Measurements from ENCODE around the gene CCDC107. TPM values are rescaled to one million over a fixed set of nuclear protein-coding genes. Genes with fewer than 3 reads are reported as not detected.

CCDC107 gene
- total RNA-seq, 2 donors from 2014 or later: 10.2 to 24.4 TPM

DNA sequence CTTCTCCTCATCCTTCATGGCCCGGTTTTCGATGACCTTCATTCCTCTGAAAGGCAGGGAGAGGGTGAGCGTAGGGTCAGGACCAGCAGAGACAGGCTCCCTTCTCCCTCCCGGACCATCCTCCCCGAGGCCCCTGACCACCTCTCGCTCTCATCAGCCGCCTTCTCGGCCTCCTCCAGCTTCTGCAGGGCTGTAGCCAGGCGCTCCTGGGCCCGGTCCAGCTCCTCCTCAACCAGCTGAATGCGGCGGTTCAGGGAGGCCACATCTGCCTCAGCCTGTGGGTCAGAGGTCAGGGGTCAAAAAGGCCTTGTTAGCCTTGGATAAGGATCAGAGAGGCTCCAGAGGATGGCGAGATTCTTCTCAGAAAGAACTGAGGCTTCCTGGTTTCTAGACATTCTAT, 27.4 kb downstream of the CCDC107 start:
- Mint-ChIP-seq H3K27ac (peak overlapping the region in 1 of 2 donors; percentile 36), H3K36me3 (no peaks in the 10 kb centered on the region), H3K9me3 (no peaks in the 10 kb centered on the region)
- DNase-seq (ENCODE audit: low spot score in 2 of 2) (no peak), ATAC-seq (no peak)

GRCh38 chr9:35686222-35687203, 28.4 kb downstream of the CCDC107 start:
- ATAC-seq: no peak
- no peak for DNase-seq (ENCODE audit: low spot score in 2 of 2)
- Mint-ChIP-seq H3K36me3 (no peaks in the 10 kb centered on the region), H3K27ac (no peak overlapping the region), H3K9me3 (no peaks in the 10 kb centered on the region)

GRCh38 chr9:35687306-35687705, 29.2 kb downstream of the CCDC107 start:
- no peaks in the 10 kb centered on the region for H3K9me3 Mint-ChIP-seq
- H3K36me3 Mint-ChIP-seq: no peaks in the 10 kb centered on the region
- ATAC-seq (no peak), DNase-seq (ENCODE audit: low spot score in 2 of 2) (no peak)
- H3K27ac Mint-ChIP-seq: no peak overlapping the region

DNA sequence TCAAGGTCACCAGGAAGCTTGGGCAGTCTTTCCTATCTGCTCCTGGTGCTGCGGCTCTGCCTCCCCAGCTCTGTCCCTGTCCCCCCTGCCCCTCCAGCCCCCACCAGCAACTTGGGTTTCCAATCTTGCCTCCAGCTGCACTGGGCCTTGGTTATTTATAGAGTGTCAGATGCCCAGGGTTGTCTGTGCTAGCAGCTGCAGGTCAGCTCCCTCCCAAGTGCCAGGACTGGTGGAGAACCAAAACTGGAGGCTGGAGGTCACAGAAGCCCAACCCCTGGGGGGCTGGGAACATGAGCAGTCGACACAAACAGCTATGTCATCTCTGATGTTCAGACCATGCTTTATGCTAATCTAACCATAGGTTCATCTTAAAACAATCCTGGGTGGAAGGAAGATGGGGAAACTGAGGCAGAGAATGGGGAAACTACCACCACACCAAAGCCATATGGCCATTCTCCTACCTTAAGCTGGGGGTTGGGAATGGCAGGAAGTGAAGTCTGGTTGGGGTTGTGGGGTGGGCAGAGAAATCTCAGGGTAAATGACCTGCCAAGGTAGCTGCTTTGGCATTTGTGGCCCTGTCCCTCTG, 30.0 kb downstream of the CCDC107 start:
- DNase-seq (ENCODE audit: low spot score in 2 of 2): no peak
- H3K9me3 Mint-ChIP-seq: no peaks in the 10 kb centered on the region
- ATAC-seq: no peak
- peak overlapping the region in 1 of 2 donors; percentile 49 for H3K27ac Mint-ChIP-seq
- H3K36me3 Mint-ChIP-seq: no peaks in the 10 kb centered on the region

DNA sequence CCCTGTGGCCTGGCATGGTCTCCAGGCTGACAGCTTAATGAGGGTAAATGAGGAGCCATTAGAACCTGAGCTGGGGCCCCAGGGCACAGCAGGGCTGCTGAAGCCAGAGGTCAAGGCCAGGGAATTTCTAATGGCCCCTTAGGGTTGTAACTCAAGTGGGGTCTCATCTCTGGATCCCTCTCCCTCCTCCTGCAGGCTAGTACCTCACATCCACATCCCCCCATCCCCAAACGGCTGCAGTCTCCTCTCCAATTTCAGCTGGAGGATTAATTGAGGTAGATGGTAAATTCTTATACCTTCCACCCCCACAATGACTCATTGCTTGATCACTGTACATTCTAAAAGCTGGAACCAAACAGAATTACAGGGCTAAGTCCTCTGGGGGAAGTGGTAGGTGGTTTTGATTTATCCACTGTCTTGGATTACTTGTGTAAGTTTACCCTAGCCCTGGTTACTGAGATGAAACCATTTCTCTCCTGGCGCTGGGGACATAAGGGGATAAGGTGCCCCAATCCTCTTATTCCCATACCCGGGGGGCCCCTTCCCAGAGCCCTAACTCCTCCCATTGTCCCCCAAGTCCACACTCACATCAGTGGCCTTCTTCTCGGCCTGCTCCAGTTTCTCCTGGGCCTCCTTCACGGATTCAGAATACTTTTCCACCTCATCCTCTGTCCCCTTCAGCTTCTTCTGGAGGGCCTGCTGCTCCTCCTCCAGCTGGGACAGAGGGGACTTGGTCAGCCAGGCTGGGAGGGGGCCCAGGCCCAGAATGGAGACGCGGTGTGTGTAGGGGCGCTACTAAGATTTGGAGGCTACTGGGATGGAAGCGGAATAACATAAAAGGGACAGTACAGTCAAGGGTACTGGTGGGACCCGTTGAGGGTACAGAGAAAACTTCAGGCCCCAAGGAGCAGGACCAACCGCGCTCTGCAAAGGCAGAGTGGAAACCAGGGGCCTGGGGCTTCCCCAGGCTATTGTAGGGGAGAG, 30.8 kb downstream of the CCDC107 start:
- DNase-seq (ENCODE audit: low spot score in 2 of 2): peak in 1 of 2 donors; percentile 21
- no peaks in the 10 kb centered on the region for H3K36me3 Mint-ChIP-seq
- peak overlapping the region; percentile 49 to 82 for H3K27ac Mint-ChIP-seq
- peak; percentile 75 to 83 for ATAC-seq
- H3K9me3 Mint-ChIP-seq: no peaks in the 10 kb centered on the region

DNA sequence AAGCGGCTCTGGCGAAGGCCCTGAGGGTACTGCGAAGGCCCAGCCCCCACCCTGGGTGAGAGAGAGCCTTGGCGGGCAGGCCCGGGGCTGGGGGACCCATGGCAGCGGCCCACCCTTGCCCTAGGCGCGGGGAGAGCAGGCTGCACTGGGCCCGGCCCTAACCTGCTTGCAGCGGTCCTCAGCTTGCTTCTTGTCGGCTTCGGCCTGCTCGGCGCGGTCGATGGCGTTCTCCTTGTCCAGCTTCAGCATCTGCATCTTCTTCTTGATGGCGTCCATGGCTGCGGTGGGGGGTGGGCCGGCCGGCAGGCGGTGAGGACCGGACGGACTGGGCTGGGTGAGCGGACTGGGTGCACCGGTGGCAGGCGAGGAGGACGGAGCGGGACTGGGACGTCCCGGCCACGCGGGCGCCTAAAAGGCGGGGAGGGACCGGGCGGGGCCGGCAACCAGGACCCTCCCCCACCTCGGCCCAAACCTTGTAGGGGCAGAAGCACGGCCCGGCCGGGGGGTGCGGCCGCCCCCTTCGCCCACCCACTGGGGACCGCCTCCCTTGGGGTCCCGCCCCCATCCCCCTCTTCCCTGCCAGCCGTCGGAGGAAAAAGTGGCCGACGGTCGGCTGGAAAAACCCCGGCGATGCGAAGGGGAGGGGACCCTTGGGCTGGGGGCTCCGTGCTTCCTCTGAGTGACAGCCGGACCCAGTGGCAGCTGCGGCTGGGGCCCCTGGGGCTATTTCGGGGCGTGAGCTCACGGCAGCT, 31.6 kb downstream of the CCDC107 start, which contains the start of gene TPM2:
Gene TPM2, minus strand, starts transcription at position 384 of the 752 bp plus-strand sequence. Its CDS starts 108 bp downstream, at position 276.
- ATAC-seq (peak in 1 of 2 donors; percentile 5), DNase-seq (ENCODE audit: low spot score in 2 of 2) (no peak)
- Mint-ChIP-seq H3K27ac (peak within 1 kb of the TSS; percentile 49 to 85), H3K36me3 (no peaks in the 10 kb centered on the region), H3K9me3 (no peaks in the 10 kb centered on the region)

- no peak overlapping the region for H3K27ac Mint-ChIP-seq
- ATAC-seq: no peak
- DNase-seq (ENCODE audit: low spot score in 2 of 2): no peak
- H3K36me3 Mint-ChIP-seq: no peaks in the 10 kb centered on the region
- no peaks in the 10 kb centered on the region for H3K9me3 Mint-ChIP-seq
These were observed 32.2 kb downstream of the CCDC107 start for GRCh38 chr9:35690294-35690613.

DNA sequence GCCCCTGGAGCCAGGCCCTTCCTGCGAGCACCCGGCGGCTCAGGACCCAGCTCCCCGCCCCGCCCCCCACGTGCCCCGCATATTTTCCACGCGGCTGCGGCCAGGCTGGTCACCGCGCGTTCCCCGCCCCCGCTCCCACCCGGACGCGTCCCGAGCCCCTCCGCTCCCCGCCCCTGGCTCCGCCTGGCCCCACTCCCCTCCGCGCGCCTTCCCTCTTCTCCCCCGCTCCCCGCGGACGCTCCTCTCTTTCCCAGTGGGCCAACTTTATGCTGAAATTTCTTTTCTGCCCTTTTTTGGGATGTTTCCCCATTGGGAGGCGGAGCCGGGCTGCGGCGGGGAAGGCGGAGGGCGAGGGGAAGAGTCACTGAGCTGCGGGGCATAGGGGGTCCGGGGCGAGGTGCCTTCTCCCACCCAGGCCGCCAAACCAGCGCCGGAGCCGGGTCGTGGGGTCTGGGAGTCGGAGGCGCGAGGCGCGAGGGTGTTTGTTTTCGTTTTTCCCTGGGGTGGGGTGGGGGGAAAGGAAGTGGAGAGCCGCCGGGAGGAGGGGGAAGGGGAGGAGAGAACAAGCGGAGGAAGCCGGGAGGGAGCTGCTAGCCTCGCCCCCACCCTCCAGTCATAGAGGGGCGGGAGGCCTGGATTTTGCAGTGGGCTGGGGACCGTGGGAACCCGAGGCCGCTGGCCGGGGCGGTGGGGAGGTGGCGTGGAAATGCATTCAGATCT, 32.7 kb downstream of the CCDC107 start:
- peak in 1 of 2 donors; percentile 16 for DNase-seq (ENCODE audit: low spot score in 2 of 2)
- ATAC-seq: peak; percentile 21 to 54
- no peaks in the 10 kb centered on the region for H3K9me3 Mint-ChIP-seq
- peak overlapping the region; percentile 0 to 85 for H3K27ac Mint-ChIP-seq
- no peaks in the 10 kb centered on the region for H3K36me3 Mint-ChIP-seq

GRCh38 chr9:35691334-35691650, 33.2 kb downstream of the CCDC107 start:
- DNase-seq (ENCODE audit: low spot score in 2 of 2) (peak in 1 of 2 donors; percentile 10), ATAC-seq (peak in 1 of 2 donors; percentile 11)
- Mint-ChIP-seq H3K27ac (peak overlapping the region in 1 of 2 donors; percentile 0), H3K9me3 (no peaks in the 10 kb centered on the region), H3K36me3 (no peaks in the 10 kb centered on the region)

- no peaks in the 10 kb centered on the region for H3K36me3 Mint-ChIP-seq
- ATAC-seq: no peak
- peak overlapping the region; percentile 0 to 41 for H3K27ac Mint-ChIP-seq
- no peaks in the 10 kb centered on the region for H3K9me3 Mint-ChIP-seq
- no peak for DNase-seq (ENCODE audit: low spot score in 2 of 2)
These were observed 33.7 kb downstream of the CCDC107 start for GRCh38 chr9:35691757-35692301.

- no peak for ATAC-seq
- Mint-ChIP-seq H3K36me3 (peaks cover 0 to 5% of the 10 kb centered on the region in 2 donors), H3K27ac (no peak overlapping the region)
These were observed 37.9 kb downstream of the CCDC107 start for GRCh38 chr9:35695943-35696401.

DNA sequence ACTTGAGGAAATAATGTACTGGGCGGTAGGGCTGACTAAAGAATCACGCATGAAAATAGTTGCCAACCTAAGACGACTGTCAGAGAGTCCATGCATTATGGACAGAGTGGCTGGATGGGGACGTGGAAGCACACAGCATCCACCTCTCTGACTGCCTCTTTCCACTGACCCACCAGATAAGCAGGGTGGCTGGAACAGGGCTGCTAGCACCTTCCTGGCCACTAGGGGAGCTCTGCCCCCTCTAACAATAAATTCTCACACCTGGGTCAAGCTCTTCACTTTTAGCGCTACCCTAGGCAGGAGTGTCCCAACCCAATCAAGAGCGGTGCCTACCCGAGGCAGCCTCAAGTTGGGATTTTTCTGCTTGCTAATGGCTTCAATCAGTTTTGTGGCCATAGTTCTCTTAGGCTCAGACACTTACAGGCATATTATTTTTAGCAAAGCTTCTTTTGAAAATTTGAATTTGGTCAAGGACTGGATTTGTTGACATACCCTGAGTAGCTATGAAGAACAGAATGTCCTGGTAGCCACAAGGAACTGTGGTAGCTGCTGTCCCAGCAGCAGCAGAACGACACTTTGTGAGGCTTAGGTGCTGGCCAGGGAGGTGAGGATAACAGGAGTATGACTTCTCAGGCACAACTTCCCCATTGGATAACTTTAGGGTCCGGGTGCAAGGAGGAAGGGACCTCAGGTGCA, 38.6 kb downstream of the CCDC107 start:
- DNase-seq (ENCODE audit: low spot score in 2 of 2) (peak in 1 of 2 donors; percentile 64), ATAC-seq (peak; percentile 77 to 88)
- no peak overlapping the region for H3K27ac Mint-ChIP-seq
- no peaks in the 10 kb centered on the region for H3K9me3 Mint-ChIP-seq
- peaks cover 0 to 5% of the 10 kb centered on the region in 2 donors for H3K36me3 Mint-ChIP-seq

More at GRCh38 chr9:35695943-35696401, 37.9 kb downstream of the CCDC107 start:
- no peaks in the 10 kb centered on the region for H3K9me3 Mint-ChIP-seq
- no peak for DNase-seq (ENCODE audit: low spot score in 2 of 2)

- Mint-ChIP-seq H3K36me3 (peaks cover 0 to 5% of the 10 kb centered on the region in 2 donors), H3K9me3 (no peaks in the 10 kb centered on the region), H3K27ac (no peak overlapping the region)
- peak in 1 of 2 donors; percentile 24 for ATAC-seq
- no peak for DNase-seq (ENCODE audit: low spot score in 2 of 2)
These were observed 39.4 kb downstream of the CCDC107 start for GRCh38 chr9:35697486-35697885.

- DNase-seq (ENCODE audit: low spot score in 2 of 2): no peak
- Mint-ChIP-seq H3K36me3 (peaks cover 0 to 10% of the 10 kb centered on the region in 2 donors), H3K9me3 (no peaks in the 10 kb centered on the region), H3K27ac (no peak overlapping the region)
- ATAC-seq: no peak
These were observed 40.1 kb downstream of the CCDC107 start for GRCh38 chr9:35698231-35698630.

Measured in activated naive CD4-positive, alpha-beta T cell treated with anti-CD3 and anti-CD28 coated beads, Interleukin-2, amount 50 U/mL, for 72 hours (primary cell).